ENCODE data around the gene RPS6KL1.

RPS6KL1 gene

GRCh38 chr14:74881431-74882102, 41.5 kb downstream of the RPS6KL1 start, which contains the start of gene DLST:
DLST (plus strand) TSS chr14:74881916; CDS start chr14:74881954, 38 bp downstream.
- Histone ChIP-seq H3K27ac (ENCODE audit: low read depth, low read length) (peak within 1 kb of the TSS; percentile 89), H3K4me1 (ENCODE audit: control insufficient read depth, insufficient read depth, low read length) (peaks cover 12% of the 10 kb centered on the region), H3K4me3 (ENCODE audit: low read length) (peak within 1 kb of the TSS; percentile 95), H3K27me3 (ENCODE audit: control insufficient read depth, insufficient read depth, low read length) (no peaks in the 10 kb centered on the region), H3K9ac (ENCODE audit: low read length) (peak within 1 kb of the TSS; percentile 89), H3K36me3 (ENCODE audit: control insufficient read depth, insufficient read depth, low read length) (peaks cover 4% of the 10 kb centered on the region)

- H3K36me3 ChIP-seq (ENCODE audit: control insufficient read depth, insufficient read depth, low read length), result no peaks in the 10 kb centered on the region
- no peak overlapping the region for H3K4me3 ChIP-seq (ENCODE audit: low read length)
- H3K27ac ChIP-seq (ENCODE audit: low read depth, low read length), result no peak overlapping the region
- no peaks in the 10 kb centered on the region for H3K27me3 ChIP-seq (ENCODE audit: control insufficient read depth, insufficient read depth, low read length)
- no peak overlapping the region for H3K9ac ChIP-seq (ENCODE audit: low read length)
- H3K4me1 ChIP-seq (ENCODE audit: control insufficient read depth, insufficient read depth, low read length), result peaks cover 12% of the 10 kb centered on the region
These were observed 43.5 kb downstream of the RPS6KL1 start for GRCh38 chr14:74879427-74880182.

GRCh38 chr14:74875941-74876913, 46.8 kb downstream of the RPS6KL1 start, which contains the start of gene PROX2:
PROX2 (minus strand) TSS chr14:74876145; CDS start chr14:74863834, 12,311 bp downstream.
- no peak within 1 kb of the TSS for H3K4me3 ChIP-seq (ENCODE audit: low read length)
- H3K9ac ChIP-seq (ENCODE audit: low read length), result no peak within 1 kb of the TSS
- H3K27me3 ChIP-seq (ENCODE audit: control insufficient read depth, insufficient read depth, low read length), result no peaks in the 10 kb centered on the region
- H3K36me3 ChIP-seq (ENCODE audit: control insufficient read depth, insufficient read depth, low read length), result no peaks in the 10 kb centered on the region
- H3K4me1 ChIP-seq (ENCODE audit: control insufficient read depth, insufficient read depth, low read length), result no peaks in the 10 kb centered on the region
- no peak within 1 kb of the TSS for H3K27ac ChIP-seq (ENCODE audit: low read depth, low read length)

- no peaks in the 10 kb centered on the region for H3K4me1 ChIP-seq (ENCODE audit: control insufficient read depth, insufficient read depth, low read length)
- no peak overlapping the region for H3K4me3 ChIP-seq (ENCODE audit: low read length)
- no peaks in the 10 kb centered on the region for H3K36me3 ChIP-seq (ENCODE audit: control insufficient read depth, insufficient read depth, low read length)
- H3K27me3 ChIP-seq (ENCODE audit: control insufficient read depth, insufficient read depth, low read length), result no peaks in the 10 kb centered on the region
- H3K27ac ChIP-seq (ENCODE audit: low read depth, low read length), result no peak overlapping the region
- H3K9ac ChIP-seq (ENCODE audit: low read length), result no peak overlapping the region
These were observed 47.9 kb downstream of the RPS6KL1 start for GRCh38 chr14:74875204-74875603.

DNA sequence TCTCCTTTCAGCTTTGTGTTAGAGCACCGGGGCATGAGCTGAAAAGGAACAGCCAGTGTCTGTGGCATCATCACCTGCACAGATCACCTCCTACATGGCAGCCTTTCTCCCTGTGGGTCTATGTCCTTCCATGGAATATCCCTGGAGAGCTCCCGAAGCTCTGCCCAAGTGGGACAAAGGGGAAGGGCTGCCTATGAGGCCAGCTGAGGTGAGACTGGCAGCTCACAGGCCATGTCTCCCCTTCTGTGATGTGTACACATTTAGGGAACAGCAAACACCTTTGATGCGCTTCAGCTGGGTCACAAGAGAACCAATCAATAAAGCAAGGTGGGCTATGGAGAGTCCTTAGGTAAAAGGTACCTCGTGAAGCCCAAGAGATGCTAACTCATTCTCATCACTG, 51.2 kb downstream of the RPS6KL1 start:
- H3K27me3 ChIP-seq (ENCODE audit: control insufficient read depth, insufficient read depth, low read length), result no peaks in the 10 kb centered on the region
- no peak overlapping the region for H3K27ac ChIP-seq (ENCODE audit: low read depth, low read length)
- no peaks in the 10 kb centered on the region for H3K36me3 ChIP-seq (ENCODE audit: control insufficient read depth, insufficient read depth, low read length)
- H3K9ac ChIP-seq (ENCODE audit: low read length), result no peak overlapping the region
- H3K4me1 ChIP-seq (ENCODE audit: control insufficient read depth, insufficient read depth, low read length), result no peaks in the 10 kb centered on the region
- no peak overlapping the region for H3K4me3 ChIP-seq (ENCODE audit: low read length)

GRCh38 chr14:74868739-74869138, 54.3 kb downstream of the RPS6KL1 start:
- Histone ChIP-seq H3K4me3 (ENCODE audit: low read length) (no peak overlapping the region), H3K4me1 (ENCODE audit: control insufficient read depth, insufficient read depth, low read length) (no peaks in the 10 kb centered on the region), H3K27ac (ENCODE audit: low read depth, low read length) (no peak overlapping the region), H3K9ac (ENCODE audit: low read length) (no peak overlapping the region), H3K36me3 (ENCODE audit: control insufficient read depth, insufficient read depth, low read length) (no peaks in the 10 kb centered on the region), H3K27me3 (ENCODE audit: control insufficient read depth, insufficient read depth, low read length) (no peaks in the 10 kb centered on the region)

- H3K27ac ChIP-seq (ENCODE audit: low read depth, low read length), result no peak overlapping the region
- H3K4me3 ChIP-seq (ENCODE audit: low read length), result no peak overlapping the region
- no peaks in the 10 kb centered on the region for H3K4me1 ChIP-seq (ENCODE audit: control insufficient read depth, insufficient read depth, low read length)
These were observed 55.4 kb downstream of the RPS6KL1 start for GRCh38 chr14:74867673-74868072.

DNA sequence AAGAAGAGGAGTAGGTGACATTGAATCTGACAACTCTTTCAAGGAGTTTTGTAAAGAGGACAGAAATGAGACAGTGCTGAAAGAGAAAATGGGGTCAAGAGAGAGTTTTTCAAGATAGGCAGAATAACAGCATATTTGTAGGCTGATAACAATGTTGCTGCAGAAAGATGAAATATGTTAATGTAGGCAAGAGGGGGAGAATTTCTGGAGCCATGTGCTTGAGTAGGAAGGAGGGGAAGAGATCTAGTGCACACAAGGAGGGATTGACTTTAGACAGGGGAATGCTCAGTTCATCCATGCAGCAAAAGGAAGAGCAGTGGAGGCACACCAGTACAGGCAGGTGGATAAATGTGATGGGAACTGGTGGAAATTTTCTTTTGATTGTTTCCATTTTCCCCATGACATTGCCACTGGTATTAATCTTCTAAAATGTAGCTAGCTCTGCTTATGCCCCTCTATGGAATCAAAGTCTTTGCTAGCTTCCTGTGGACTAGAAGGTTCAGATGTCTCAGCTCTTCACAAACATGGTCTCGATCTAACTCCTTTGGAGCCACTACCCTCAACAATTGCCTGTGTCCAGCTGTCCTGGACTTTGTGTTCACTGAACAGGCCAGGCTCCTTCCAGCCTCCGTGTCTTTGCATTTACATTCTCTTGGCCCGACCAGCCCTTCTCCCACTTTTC, 56.2 kb downstream of the RPS6KL1 start:
- Histone ChIP-seq H3K4me3 (ENCODE audit: low read length) (no peak overlapping the region), H3K27ac (ENCODE audit: low read depth, low read length) (no peak overlapping the region), H3K4me1 (ENCODE audit: control insufficient read depth, insufficient read depth, low read length) (no peaks in the 10 kb centered on the region), H3K9ac (ENCODE audit: low read length) (no peak overlapping the region), H3K27me3 (ENCODE audit: control insufficient read depth, insufficient read depth, low read length) (no peaks in the 10 kb centered on the region), H3K36me3 (ENCODE audit: control insufficient read depth, insufficient read depth, low read length) (no peaks in the 10 kb centered on the region)

More at GRCh38 chr14:74867673-74868072, 55.4 kb downstream of the RPS6KL1 start:
- Histone ChIP-seq H3K36me3 (ENCODE audit: control insufficient read depth, insufficient read depth, low read length) (no peaks in the 10 kb centered on the region), H3K9ac (ENCODE audit: low read length) (no peak overlapping the region), H3K27me3 (ENCODE audit: control insufficient read depth, insufficient read depth, low read length) (no peaks in the 10 kb centered on the region)

DNA sequence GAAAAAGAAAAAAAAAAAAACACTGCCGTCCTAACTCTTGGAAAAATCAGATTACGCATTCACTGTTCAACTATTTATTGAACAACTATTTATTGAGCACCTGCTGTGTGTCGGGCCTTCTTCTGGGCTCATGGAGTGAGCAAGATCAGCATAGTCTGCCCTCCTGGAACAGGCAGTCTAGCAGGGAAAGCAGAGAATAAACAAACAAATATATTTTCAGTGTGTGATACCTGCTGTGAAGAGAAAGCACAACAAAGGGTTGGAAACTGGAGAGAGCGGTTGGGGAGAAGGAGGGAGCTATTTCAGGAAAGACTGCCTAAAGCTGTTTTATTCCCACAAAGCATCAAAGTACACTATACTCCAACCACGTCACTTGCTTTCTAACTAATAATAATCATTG, 57.9 kb downstream of the RPS6KL1 start:
- Histone ChIP-seq H3K36me3 (ENCODE audit: control insufficient read depth, insufficient read depth, low read length) (no peaks in the 10 kb centered on the region), H3K4me3 (ENCODE audit: low read length) (no peak overlapping the region), H3K4me1 (ENCODE audit: control insufficient read depth, insufficient read depth, low read length) (no peaks in the 10 kb centered on the region), H3K27me3 (ENCODE audit: control insufficient read depth, insufficient read depth, low read length) (no peaks in the 10 kb centered on the region), H3K27ac (ENCODE audit: low read depth, low read length) (no peak overlapping the region), H3K9ac (ENCODE audit: low read length) (no peak overlapping the region)

- no peaks in the 10 kb centered on the region for H3K36me3 ChIP-seq (ENCODE audit: control insufficient read depth, insufficient read depth, low read length)
- H3K4me3 ChIP-seq (ENCODE audit: low read length), result no peak overlapping the region
- no peaks in the 10 kb centered on the region for H3K27me3 ChIP-seq (ENCODE audit: control insufficient read depth, insufficient read depth, low read length)
- H3K4me1 ChIP-seq (ENCODE audit: control insufficient read depth, insufficient read depth, low read length), result no peaks in the 10 kb centered on the region
- no peak overlapping the region for H3K27ac ChIP-seq (ENCODE audit: low read depth, low read length)
- no peak overlapping the region for H3K9ac ChIP-seq (ENCODE audit: low read length)
These were observed 58.9 kb downstream of the RPS6KL1 start for GRCh38 chr14:74864198-74864597.

GRCh38 chr14:74863274-74863673, 59.8 kb downstream of the RPS6KL1 start:
- H3K4me1 ChIP-seq (ENCODE audit: control insufficient read depth, insufficient read depth, low read length), result no peaks in the 10 kb centered on the region
- no peak overlapping the region for H3K4me3 ChIP-seq (ENCODE audit: low read length)
- no peak overlapping the region for H3K9ac ChIP-seq (ENCODE audit: low read length)
- H3K27ac ChIP-seq (ENCODE audit: low read depth, low read length), result no peak overlapping the region
- no peaks in the 10 kb centered on the region for H3K36me3 ChIP-seq (ENCODE audit: control insufficient read depth, insufficient read depth, low read length)
- H3K27me3 ChIP-seq (ENCODE audit: control insufficient read depth, insufficient read depth, low read length), result no peaks in the 10 kb centered on the region
